SU-DHL-6 (cell line): Measurements from ENCODE around the gene B3GNT9.

Experiments
- CTCF ChIP-seq: fragments of 200-600 bp; sonication (generic); IDR thresholded peaks from one replicate; pipeline ENCODE4 v1.5.1; 2017; ENCODE audit warnings: antibody characterized with exemption, mild to moderate bottlenecking, low read length, moderate library complexity; ENCODE audit not compliant: insufficient read depth, poor library complexity, severe bottlenecking
- EZH2phosphoT487 ChIP-seq: fragments of 200-600 bp; sonication (generic), shearing (Covaris generic); conservative IDR thresholded peaks from 2 replicates; pipeline ENCODE4 v1.6.1; 2018; ENCODE audit warnings: mild to moderate bottlenecking, antibody characterized with exemption, low read length, moderate library complexity, mixed read lengths

GRCh38 chr16:67166110-67166547, 15.3 kb upstream of the B3GNT9 start:
- TF ChIP-seq CTCF (no peak), EZH2phosphoT487 (no peak)
